HepG2 (cell line): ENCODE results near the gene DCAF15. TPM values are rescaled to one million over a fixed set of nuclear protein-coding genes. Genes with fewer than 3 reads are reported as not detected.

Experiments
- EED ChIP-seq: sonication (generic); formaldehyde crosslinking; IDR thresholded peaks from 2 replicates; pipeline ENCODE4 v1.5.0; 2020; ENCODE audit warnings: mild to moderate bottlenecking, missing genetic modification reagents
- EP300 ChIP-seq, 3 experiments: sonication (generic) in 1 of 3; formaldehyde crosslinking in 1 of 3; IDR thresholded peaks; 2 replicates each; pipeline versions ENCODE4 v1.5.1 to v1.6.1; 2011 to 2020; ENCODE audit warnings: low read depth in 2 of 3, low read length in 2 of 3, borderline replicate concordance in 1 of 3, improper control_type of control experiment in 1 of 3, mild to moderate bottlenecking in 1 of 3, missing genetic modification reagents in 1 of 3, moderate library complexity in 1 of 3
- HOXA3 ChIP-seq: sonication (generic); formaldehyde crosslinking; IDR thresholded peaks from 2 replicates; pipeline ENCODE4 v1.5.0; 2020; ENCODE audit warnings: missing genetic modification reagents
- KMT2A ChIP-seq: sonication (generic); formaldehyde crosslinking; IDR thresholded peaks from 2 replicates; pipeline ENCODE4 v1.4.0; 2020; ENCODE audit warnings: missing genetic modification reagents
- MED1 ChIP-seq: sonication (generic); formaldehyde crosslinking; IDR thresholded peaks from 2 replicates; pipeline ENCODE4 v1.4.0; 2020; ENCODE audit warnings: missing genetic modification reagents
- NFE2 ChIP-seq: sonication (generic); formaldehyde crosslinking; IDR thresholded peaks from 2 replicates; pipeline ENCODE4 v1.4.0; 2020; ENCODE audit warnings: missing genetic modification reagents
- NFKB2 ChIP-seq: sonication (generic); formaldehyde crosslinking; IDR thresholded peaks from 2 replicates; pipeline ENCODE4 v1.4.0; 2020; ENCODE audit warnings: missing genetic modification reagents, borderline replicate concordance
- PBX2 ChIP-seq: IDR thresholded peaks from 2 replicates; pipeline ENCODE4 v1.6.1; 2016; ENCODE audit warnings: control low read depth
- POLR2AphosphoS2 ChIP-seq: IDR thresholded peaks from 2 replicates; pipeline ENCODE4 v1.6.1; 2011; ENCODE audit warnings: low read depth, low read length, improper control_type of control experiment
- ZBTB33 ChIP-seq: sonication (generic); formaldehyde crosslinking; IDR thresholded peaks from 2 replicates; pipeline ENCODE4 v1.4.0; 2020; ENCODE audit warnings: missing genetic modification reagents
- ZFAT ChIP-seq: sonication (generic); formaldehyde crosslinking; conservative IDR thresholded peaks from 2 replicates; pipeline ENCODE4 v1.8.1; 2023; ENCODE audit warnings: missing genetic modification reagents, inconsistent platforms
- ZHX1 ChIP-seq: sonication (generic); formaldehyde crosslinking; IDR thresholded peaks from 2 replicates; pipeline ENCODE4 v1.8.1; 2022; ENCODE audit warnings: low read depth, mild to moderate bottlenecking, missing genetic modification reagents
- ZKSCAN8 ChIP-seq: IDR thresholded peaks from 2 replicates; pipeline ENCODE4 v1.6.1; 2016; ENCODE audit warnings: borderline replicate concordance, missing genetic modification reagents, missing compliant biosample characterization
- ZNF335 ChIP-seq: sonication (generic); formaldehyde crosslinking; IDR thresholded peaks from 2 replicates; pipeline ENCODE4 v1.4.0; 2020; ENCODE audit warnings: missing genetic modification reagents
- ZNF350 ChIP-seq: sonication (generic); formaldehyde crosslinking; IDR thresholded peaks from 2 replicates; pipeline ENCODE4 v1.4.0; 2020; ENCODE audit warnings: mild to moderate bottlenecking, low read depth, missing genetic modification reagents, borderline replicate concordance
- ZNF710 ChIP-seq: sonication (generic); formaldehyde crosslinking; IDR thresholded peaks from 2 replicates; pipeline ENCODE4 v1.5.0; 2020; ENCODE audit warnings: mild to moderate bottlenecking, missing genetic modification reagents, borderline replicate concordance
- ZNF746 ChIP-seq: sonication (generic); formaldehyde crosslinking; IDR thresholded peaks from 2 replicates; pipeline ENCODE4 v1.8.0; 2022; ENCODE audit warnings: mild to moderate bottlenecking, missing genetic modification reagents
- ZNF75D ChIP-seq: sonication (generic); formaldehyde crosslinking; IDR thresholded peaks from 2 replicates; pipeline ENCODE4 v1.8.1; 2023; ENCODE audit warnings: missing genetic modification reagents, mild to moderate bottlenecking, borderline replicate concordance
- ZNF768 ChIP-seq: sonication (generic); formaldehyde crosslinking; IDR thresholded peaks from 2 replicates; pipeline ENCODE4 v1.4.0; 2020; ENCODE audit warnings: missing genetic modification reagents
- ZNF788 ChIP-seq: sonication (generic); formaldehyde crosslinking; IDR thresholded peaks from 2 replicates; pipeline ENCODE4 v1.5.0; 2020; ENCODE audit warnings: mild to moderate bottlenecking, missing genetic modification reagents, borderline replicate concordance
- polyA plus RNA-seq, 8 experiments: library from polyadenylated mRNA; depleted of rRNA in 3 of 8; stranded (reverse) in 7 of 8; unstranded in 1 of 8; fragments of >200 nt; fragmentation: Illumina TruSeq in 4 of 8; extraction: Trizol in 4 of 8; gene quantifications; 2 replicates each; pipeline versions ENCODE4 v1.2.1 to v1.2.3, GENCODE V29; 2011 to 2016; ENCODE audit warnings: low read depth in 4 of 8, missing spikeins in 1 of 8, mixed read lengths in 1 of 8; ENCODE audit not compliant: insufficient read depth in 1 of 8
- total RNA-seq, 5 experiments: library from RNA; depleted of rRNA; stranded (reverse); fragments of >200 nt; fragmentation: Illumina TruSeq; extraction: Trizol; gene quantifications; 2 replicates each; pipeline ENCODE4 v1.2.3, GENCODE V29; 2016; ENCODE audit warnings: low read depth in 1 of 5

The DCAF15 gene
- total and polyA plus RNA-seq, 2 of the 13 experiments (the other 11 are each of a cell fraction or from before 2014, with no cell fraction given): 13.6 to 14.0 TPM

- TF ChIP-seq ZNF710 (CRISPR knock-in tag) (peak; percentile 27; the same call in 1 of the 2 replicates), NFKB2 (peak; percentile 92; the same call in 1 of the 2 replicates), EED (CRISPR knock-in tag) (peak; percentile 94; the same call in 1 of the 2 replicates), HOXA3 (CRISPR knock-in tag) (peak; percentile 94), ZKSCAN8 (no peak; the same call in 1 of the 2 replicates), NFE2 (CRISPR knock-in tag) (no peak), ZNF350 (peak; percentile 68), ZFAT (0 out of 2 replicates have a peak, but pooled peaks have one; percentile 32), PBX2 (CRISPR knock-in tag) (no peak), ZNF788 (CRISPR knock-in tag) (peak; percentile 97), MED1 (CRISPR knock-in tag) (peak; percentile 21), ZBTB33 (CRISPR knock-in tag) (peak; percentile 31; the same call in 1 of the 2 replicates), ZHX1 (CRISPR knock-in tag) (peak; percentile 52; the same call in 1 of the 2 replicates), ZNF768 (peak; percentile 71; the same call in 1 of the 2 replicates), ZNF746 (peak; percentile 63; the same call in 1 of the 2 replicates), ZNF335 (CRISPR knock-in tag) (peak; percentile 42; the same call in 1 of the 2 replicates), KMT2A (CRISPR knock-in tag) (peak; percentile 64), EP300 (IDR thresholded peaks at IDR 0.05; ENCODE audit: low read depth in 2 of 2, low read length in 2 of 2) (no peak), EP300 (CRISPR knock-in tag; IDR thresholded peaks at IDR 0.05; ENCODE audit: borderline replicate concordance) (no peak), POLR2AphosphoS2 (no peak), ZNF75D (CRISPR knock-in tag) (no peak)
These were observed 46.4 kb upstream of the DCAF15 start, which contains the start of the genes BRME1 and CC2D1A (continued) for GRCh38 chr19:13905634-13906520.
